GM18907 (cell line): ENCODE data around the gene GPR132.

ENCODE experiments used
- ATAC-seq: cut with Tn5 transposase; IDR thresholded peaks from one replicate; pipeline ENCODE4 v1.9.1; 2021; ENCODE audit warnings: mild to moderate bottlenecking, moderate library complexity; ENCODE audit not compliant: unreplicated experiment

GPR132 gene

GRCh38 chr14:105063056-105063455 is 2.2 kb downstream of the GPR132 start:
- ATAC-seq, result no peak

DNA sequence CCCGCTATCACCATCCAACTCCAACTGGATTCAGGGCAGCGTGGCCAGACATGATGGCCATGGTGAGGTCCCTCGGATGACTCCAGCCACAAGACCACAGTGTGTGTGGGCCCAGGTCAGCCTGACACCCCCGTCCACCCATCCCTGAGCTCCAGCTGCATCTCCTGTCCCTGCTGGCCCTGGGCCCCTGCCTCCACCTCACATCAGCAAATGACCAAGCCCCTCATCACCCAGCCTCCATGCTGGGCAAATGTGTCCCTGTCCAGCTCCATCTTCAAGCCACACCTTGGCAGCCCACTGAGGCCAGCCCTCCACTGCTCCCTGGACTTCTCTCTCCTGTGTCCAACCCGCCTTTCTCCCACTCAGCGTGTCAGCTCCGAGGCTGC is 3.2 kb downstream of the GPR132 start:
- no peak for ATAC-seq

GRCh38 chr14:105061428-105062047 is 3.7 kb downstream of the GPR132 start:
- peak; percentile 27 for ATAC-seq

- peak; percentile 7 for ATAC-seq
These were observed 4.3 kb downstream of the GPR132 start for GRCh38 chr14:105060751-105061427.

DNA sequence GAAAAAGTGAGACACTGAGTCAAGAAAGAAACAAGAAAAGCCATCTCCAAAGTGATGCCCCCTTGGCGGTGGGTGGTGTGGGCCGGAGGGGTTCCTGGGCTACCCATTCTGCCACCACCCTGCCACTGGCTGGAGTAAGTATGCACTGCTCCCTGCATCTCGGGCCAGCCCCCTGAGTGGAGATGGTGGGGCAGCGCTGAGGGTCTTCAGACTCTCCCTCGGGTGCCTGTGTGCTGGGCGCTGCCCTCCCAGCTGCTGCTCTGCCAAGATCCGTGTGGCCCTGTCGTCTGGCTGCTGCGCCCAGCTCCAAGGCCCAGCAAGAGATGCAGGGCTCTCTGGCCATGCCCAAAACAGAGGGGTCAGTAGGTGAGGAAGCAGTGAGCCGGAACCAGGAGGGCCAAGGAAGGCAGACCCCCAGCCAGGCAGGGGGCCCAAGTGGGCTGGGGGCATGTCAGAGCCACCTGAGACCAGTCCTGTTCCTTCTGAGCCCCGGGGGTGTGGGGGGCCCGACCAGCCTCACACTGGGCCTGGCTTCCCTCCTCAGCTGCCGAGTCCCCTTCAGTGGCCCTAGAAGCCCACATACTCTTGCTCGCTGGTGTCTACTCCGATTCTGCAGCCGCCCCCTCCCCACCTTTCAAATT is 5.2 kb downstream of the GPR132 start:
- ATAC-seq, result no peak

DNA sequence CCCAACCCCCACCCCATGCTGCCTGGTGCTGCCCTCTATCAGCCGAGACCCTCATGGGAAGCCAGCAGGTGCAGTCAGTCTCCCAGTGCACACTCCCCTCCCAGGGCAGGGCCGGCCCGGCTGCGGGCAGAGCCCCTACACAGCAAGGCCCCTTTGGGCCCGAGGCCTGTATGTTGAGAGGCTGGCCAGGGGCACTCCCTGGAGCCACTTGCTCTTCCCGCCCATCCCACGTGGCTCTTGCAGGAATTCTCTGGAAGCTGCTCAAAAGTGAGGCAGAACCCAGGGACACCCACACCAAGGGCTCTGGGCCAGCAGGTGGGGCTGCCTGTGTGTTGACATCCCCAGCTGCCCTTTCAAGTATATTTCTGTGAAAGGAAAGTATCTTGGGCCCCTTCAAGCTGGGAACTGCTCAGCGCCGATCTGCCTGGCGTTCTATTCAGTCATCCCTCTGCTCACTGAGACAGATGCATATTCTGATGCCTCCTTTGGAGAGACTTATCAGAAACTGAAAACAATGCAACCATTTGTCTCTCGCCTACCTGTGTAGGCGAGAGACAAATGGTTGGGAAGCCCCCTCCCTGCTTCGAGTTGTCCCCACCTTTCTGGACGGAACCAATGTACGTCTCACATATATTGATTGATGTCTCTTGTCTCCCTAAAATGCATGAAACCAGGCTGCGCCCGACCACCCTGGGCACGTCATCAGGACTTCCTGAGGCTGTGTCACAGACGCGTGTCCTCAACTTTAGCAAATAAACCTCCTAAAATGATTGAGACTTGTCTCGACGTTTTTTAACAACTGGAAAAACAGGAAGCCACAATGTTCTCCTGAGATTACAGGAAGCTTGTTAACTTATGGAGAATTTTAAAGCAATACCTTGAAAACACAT is 6.0 kb downstream of the GPR132 start:
- no peak for ATAC-seq

DNA sequence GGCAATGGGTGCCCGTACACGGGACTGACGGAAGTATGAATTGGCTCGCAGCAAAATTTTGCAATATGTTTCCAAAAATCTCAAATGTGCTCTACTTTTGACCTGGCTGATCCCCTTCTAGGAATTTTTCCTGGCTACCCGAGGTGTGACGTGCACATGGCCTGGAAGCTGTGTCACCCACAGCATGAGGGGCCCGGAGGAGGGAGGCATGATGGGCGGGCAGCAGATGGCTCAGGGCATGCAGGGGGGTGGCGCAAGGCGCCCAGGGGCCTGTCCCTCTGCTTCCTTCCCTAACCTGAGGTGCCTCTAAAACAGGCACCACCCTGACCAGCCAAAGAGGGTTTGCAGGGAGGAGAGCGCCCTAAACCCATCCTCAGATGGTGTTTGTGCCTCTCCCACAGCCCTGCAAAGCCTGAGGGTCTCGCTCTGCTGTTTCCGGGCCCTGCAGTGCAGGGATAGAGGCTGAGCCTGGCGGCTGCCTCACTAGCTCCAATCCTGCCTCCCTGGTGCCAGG is 6.7 kb downstream of the GPR132 start:
- ATAC-seq, result no peak

GRCh38 chr14:105056303-105056831 is 8.9 kb downstream of the GPR132 start:
- ATAC-seq, result no peak

- ATAC-seq, result no peak
These were observed 9.4 kb downstream of the GPR132 start for GRCh38 chr14:105055736-105056302.

GRCh38 chr14:105055334-105055733 is 9.9 kb downstream of the GPR132 start:
- ATAC-seq, result no peak

- ATAC-seq, result no peak
These were observed 11.2 kb downstream of the GPR132 start for GRCh38 chr14:105053996-105054395.

GRCh38 chr14:105053421-105053820 is 11.8 kb downstream of the GPR132 start:
- ATAC-seq, result no peak

- ATAC-seq, result no peak
These were observed 13.1 kb downstream of the GPR132 start for GRCh38 chr14:105052110-105052458.

DNA sequence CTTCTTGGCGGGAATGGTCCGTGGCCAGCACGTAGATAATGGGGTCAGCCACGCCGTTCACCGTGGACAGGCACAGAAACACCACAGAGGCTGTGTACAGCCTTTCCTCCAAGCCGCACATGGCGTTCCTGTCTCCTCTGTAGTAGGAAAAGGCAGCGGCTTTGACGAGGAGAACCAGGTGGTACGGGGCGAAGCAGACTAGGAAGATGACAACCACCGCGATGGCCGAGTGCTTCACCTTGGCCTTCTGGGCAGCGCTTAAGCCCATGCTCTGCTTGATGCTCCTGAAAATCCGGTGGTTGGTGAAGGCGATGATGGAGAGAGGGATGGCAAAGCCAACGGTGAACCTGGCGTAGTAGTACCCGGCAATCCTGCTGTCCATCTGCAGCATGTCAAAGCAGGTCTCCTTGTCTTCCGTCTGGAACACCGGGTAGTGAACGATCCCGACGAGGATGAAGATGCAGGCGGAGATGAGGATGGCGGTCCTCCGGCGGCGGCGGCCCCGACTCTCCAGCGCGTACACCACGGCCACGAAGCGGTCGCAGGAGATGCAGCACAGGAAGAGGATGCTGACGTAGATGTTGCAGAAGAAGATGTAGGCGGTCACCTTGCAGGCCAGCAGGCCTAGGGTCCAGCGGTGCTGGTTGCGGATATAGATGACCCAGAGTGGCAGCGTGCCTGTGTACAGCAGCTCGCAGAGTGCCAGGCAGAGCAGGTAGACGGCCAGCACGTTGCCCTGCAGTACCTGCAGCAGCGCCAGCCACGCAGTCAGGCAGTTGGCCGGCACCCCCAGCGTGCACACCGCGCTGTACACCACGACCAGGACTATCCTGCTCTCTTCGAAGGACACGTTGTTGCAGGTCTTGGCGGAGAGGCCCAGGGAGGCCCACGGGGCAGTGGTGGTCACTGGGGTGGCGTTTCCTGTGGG is 13.8 kb downstream of the GPR132 start:
- no peak for ATAC-seq

- no peak for ATAC-seq
These were observed 14.7 kb downstream of the GPR132 start for GRCh38 chr14:105050551-105050897.

GRCh38 chr14:105049753-105050550 is 15.3 kb downstream of the GPR132 start:
- ATAC-seq, result no peak

DNA sequence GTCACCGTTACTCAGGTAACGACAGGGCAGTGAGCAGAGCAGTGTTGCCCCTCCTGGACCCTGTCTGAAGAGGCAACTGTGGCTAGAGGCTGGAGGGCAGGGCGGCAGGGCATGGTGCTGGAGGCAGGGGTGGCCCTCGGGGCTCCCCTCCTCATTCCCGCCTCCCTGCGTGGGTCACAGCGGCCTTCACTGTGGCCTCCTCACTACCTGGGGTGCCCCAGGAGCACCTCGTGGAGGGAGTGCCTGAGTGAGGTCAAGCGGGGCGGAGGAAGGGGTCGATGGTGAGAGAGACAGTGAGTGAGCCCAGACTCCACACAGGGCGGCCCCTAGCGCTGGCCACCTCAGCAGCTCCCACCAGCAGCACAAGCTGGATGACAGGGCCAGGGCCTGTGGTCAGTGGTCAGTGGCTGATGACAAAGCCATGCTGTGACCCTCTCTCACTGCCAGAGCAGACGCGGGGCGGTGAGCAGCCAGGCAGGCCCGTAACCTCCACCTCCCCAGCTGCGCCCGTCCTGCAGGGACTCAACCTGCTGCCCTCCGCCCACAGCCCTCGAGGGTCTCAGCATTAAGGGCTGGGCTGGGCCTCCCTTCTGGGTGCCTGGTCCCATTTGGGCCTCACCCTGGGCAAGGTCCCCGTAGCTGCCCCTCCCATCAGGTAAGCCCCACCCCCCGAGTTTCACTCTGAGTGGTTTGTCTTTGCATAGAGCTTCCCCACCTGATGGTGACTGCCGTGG is 17.8 kb downstream of the GPR132 start:
- no peak for ATAC-seq

GRCh38 chr14:105046891-105047282 is 18.3 kb downstream of the GPR132 start:
- no peak for ATAC-seq
